ENCODE results near the gene REEP1.

- TF ChIP-seq CTCF (conservative IDR thresholded peaks at IDR 0.05) (no peak), EZH2 (IDR thresholded peaks at IDR 0.05; ENCODE audit: low read depth) (no peak)
These were observed 21.5 kb upstream of the REEP1 start for GRCh38 chr2:86358957-86359356.

Data from PC-9 (cell line).